GM19025 (cell line): Measurements from ENCODE around the gene RBMXL3.

Experiments used
- ATAC-seq: cut with Tn5 transposase; IDR thresholded peaks from one replicate; pipeline ENCODE4 v1.9.1; 2021; ENCODE audit warnings: mild to moderate bottlenecking, low read depth, moderate library complexity; ENCODE audit not compliant: unreplicated experiment

Gene RBMXL3

DNA sequence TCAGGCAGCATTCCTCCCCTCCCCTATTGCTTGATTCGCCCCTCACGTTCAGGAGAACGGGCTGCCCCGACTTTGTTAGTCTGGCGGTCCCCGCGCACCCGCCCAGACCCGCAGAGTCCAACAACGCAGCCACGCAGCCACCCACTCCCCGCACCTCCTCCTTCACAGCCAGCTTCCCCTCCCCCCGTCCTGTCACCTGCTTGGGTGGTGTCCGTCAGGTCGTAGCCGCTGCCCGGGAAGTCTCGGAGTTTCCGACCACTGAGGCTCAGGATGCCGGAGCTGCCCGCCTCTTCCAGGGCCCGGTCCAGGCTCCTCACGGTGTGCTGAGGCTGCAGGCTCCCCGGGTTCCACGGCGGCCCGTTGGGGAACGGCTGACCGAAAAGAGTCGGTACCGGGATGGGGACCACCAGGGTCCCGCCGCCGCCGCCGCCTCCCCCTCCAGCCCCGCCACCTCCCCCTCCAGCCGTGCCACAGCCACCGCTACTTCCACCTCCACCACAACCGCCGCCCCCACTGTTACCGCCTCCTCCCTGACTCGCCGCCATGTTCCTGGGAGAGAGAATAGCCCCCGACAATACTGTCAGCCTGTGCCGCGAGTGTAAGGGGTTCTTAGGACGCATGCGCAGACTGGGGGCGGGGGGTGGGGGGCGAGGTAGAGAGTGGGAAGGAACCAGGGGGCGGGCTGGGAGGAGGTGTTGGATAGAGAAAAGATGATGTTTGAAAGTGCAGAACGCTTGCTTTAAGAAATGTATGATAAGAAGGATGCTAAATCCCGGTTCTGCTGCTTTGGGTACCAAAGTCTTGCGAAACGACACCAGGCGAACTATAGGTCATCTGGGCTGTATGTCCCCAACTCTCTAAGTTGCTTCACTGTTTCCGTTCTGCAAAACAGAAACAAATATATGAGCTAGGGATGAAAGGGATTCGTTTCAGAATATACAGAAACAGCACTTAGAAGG is 44.6 kb downstream of the RBMXL3 start, which contains the start of gene LRCH2:
Gene LRCH2, minus strand, starts transcription at position 600 of the 959 bp plus-strand sequence. Its CDS starts 55 bp downstream, at position 545.
- ATAC-seq, result no peak

DNA sequence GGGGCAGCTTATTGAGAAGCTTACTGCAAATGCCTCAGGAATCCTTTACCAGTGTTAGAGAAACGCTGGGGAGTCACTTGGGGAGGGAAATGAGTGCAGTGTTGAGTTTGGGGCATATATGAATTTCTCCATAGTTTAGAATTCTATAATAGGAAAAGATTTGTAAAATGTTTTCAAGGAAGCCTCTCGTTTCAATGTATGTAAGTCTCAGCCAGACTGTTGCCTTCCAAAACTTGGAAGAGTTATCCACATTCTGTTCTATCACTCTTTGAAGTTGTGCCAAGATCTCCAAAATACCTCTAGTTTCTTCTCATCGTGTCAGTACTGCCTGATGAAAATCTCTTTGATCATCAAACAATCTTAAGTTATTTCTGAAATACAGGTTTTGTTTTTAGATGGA is 45.3 kb downstream of the RBMXL3 start:
- no peak for ATAC-seq

DNA sequence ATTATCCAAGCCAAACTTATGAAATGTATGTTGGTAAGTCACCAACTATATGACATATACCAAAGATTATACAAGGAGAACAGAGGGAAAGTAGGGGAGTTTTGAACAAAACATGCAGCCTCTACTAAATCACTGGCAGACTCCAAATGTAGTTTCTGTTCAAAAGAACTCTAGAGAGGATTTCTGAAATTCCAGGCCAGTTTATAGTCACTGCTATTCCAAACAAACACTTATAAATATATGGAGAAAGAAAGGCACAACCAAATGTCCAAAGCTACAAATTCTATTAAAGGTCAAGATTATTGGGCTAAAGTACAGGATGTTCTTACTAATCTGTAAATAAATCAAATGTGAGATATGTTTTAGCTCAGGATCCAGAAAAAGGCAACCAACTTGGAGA is 47.4 kb downstream of the RBMXL3 start:
- no peak for ATAC-seq

DNA sequence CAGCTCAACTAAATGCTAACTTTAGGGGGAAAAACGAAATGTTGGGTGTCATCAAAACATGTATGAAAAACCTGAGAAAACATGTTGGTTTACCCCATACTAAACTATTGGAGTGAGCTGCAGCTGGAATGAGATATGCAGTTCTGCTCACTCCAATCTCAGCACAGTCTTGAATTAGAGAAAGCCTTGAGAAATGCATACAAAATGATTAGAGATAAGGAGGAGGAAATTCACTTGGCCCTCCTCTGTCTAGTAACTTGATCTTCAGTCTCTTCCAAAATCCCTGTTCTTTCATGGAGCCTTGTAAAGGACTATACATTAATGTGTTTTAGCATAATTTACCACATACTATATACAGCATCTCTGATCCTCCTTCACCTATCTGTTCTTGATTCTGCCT is 47.8 kb downstream of the RBMXL3 start:
- no peak for ATAC-seq
